ENCODE data around the gene ASB2. TPM values are rescaled to one million over a fixed set of nuclear protein-coding genes. Genes with fewer than 3 reads are reported as not detected.

Gene ASB2
- total RNA-seq, 2 donors from 2014 or later: 115 to 187 TPM

- H3K27ac ChIP-seq: peak overlapping the region; percentile 86 to 88
- H3K4me1 ChIP-seq: peaks cover 0 to 63% of the 10 kb centered on the region in 2 donors
These were observed 3.7 kb downstream of the ASB2 start for GRCh38 chr14:93972618-93973205.

GRCh38 chr14:93971635-93972027, 4.7 kb downstream of the ASB2 start:
- H3K36me3 ChIP-seq: peaks cover 4% of the 10 kb centered on the region
- H3K4me3 ChIP-seq: no peak overlapping the region
- no peak for DNase-seq (ENCODE audit: low spot score)
- no peaks in the 10 kb centered on the region for H3K27me3 ChIP-seq
- peak overlapping the region; percentile 49 to 88 for H3K27ac ChIP-seq
- no peaks in the 10 kb centered on the region for H3K9me3 ChIP-seq
- peaks cover 0 to 64% of the 10 kb centered on the region in 2 donors for H3K4me1 ChIP-seq
- TF ChIP-seq CTCF (IDR thresholded peaks at IDR 0.05): no peak

More at GRCh38 chr14:93972618-93973205, 3.7 kb downstream of the ASB2 start:
- H3K27me3 ChIP-seq: no peaks in the 10 kb centered on the region
- no peak overlapping the region for H3K4me3 ChIP-seq
- peaks cover 4% of the 10 kb centered on the region for H3K36me3 ChIP-seq
- DNase-seq (ENCODE audit: low spot score): no peak
- no peaks in the 10 kb centered on the region for H3K9me3 ChIP-seq
- no peak for TF ChIP-seq CTCF (IDR thresholded peaks at IDR 0.05)

GRCh38 chr14:93970965-93971634, 5.3 kb downstream of the ASB2 start:
- Histone ChIP-seq H3K4me1 (peaks cover 0 to 63% of the 10 kb centered on the region in 2 donors), H3K27ac (peak overlapping the region; percentile 49 to 88), H3K4me3 (peak overlapping the region; percentile 4 to 34), H3K9me3 (no peaks in the 10 kb centered on the region), H3K36me3 (peaks cover 4% of the 10 kb centered on the region), H3K27me3 (no peaks in the 10 kb centered on the region)
- no peak for DNase-seq (ENCODE audit: low spot score)
- TF ChIP-seq CTCF (IDR thresholded peaks at IDR 0.05): no peak

GRCh38 chr14:93970585-93970964, 5.8 kb downstream of the ASB2 start:
- peak in 1 of 2 donors; percentile 17 for TF ChIP-seq CTCF (IDR thresholded peaks at IDR 0.05)
- Histone ChIP-seq H3K4me1 (peaks cover 0 to 64% of the 10 kb centered on the region in 2 donors), H3K4me3 (peak overlapping the region; percentile 4 to 34), H3K36me3 (peaks cover 4% of the 10 kb centered on the region), H3K9me3 (no peaks in the 10 kb centered on the region), H3K27me3 (no peaks in the 10 kb centered on the region), H3K27ac (peak overlapping the region; percentile 49 to 88)
- no peak for DNase-seq (ENCODE audit: low spot score)

GRCh38 chr14:93969082-93969828, 7.1 kb downstream of the ASB2 start:
- no peak overlapping the region for H3K4me3 ChIP-seq
- peaks cover 5% of the 10 kb centered on the region for H3K36me3 ChIP-seq
- DNase-seq (ENCODE audit: low spot score): no peak
- no peaks in the 10 kb centered on the region for H3K27me3 ChIP-seq
- no peak for TF ChIP-seq CTCF (IDR thresholded peaks at IDR 0.05)
- no peaks in the 10 kb centered on the region for H3K9me3 ChIP-seq
- H3K4me1 ChIP-seq: peaks cover 0 to 75% of the 10 kb centered on the region in 2 donors
- peak overlapping the region; percentile 57 to 88 for H3K27ac ChIP-seq
